COLO829 (cell line): ENCODE data around the gene PPP4C.
"Not testable (repeated sequence)": the region's sequence is repeated elsewhere in the genome, so short reads cannot be mapped to it uniquely, and the experiment has no call there.

ENCODE experiments used
- DNase-seq: peaks from one replicate; pipeline ENCODE4 v3.0.0; 2012; ENCODE audit warnings: low spot score

The PPP4C gene

GRCh38 chr16:30096862-30097563 lies 21.2 kb downstream of the PPP4C start:
- no peak for DNase-seq

- DNase-seq = no peak
Observed at GRCh38 chr16:30104090-30104489, 28.3 kb downstream of the PPP4C start.

GRCh38 chr16:30104492-30104891 lies 28.7 kb downstream of the PPP4C start:
- DNase-seq = no peak

DNA sequence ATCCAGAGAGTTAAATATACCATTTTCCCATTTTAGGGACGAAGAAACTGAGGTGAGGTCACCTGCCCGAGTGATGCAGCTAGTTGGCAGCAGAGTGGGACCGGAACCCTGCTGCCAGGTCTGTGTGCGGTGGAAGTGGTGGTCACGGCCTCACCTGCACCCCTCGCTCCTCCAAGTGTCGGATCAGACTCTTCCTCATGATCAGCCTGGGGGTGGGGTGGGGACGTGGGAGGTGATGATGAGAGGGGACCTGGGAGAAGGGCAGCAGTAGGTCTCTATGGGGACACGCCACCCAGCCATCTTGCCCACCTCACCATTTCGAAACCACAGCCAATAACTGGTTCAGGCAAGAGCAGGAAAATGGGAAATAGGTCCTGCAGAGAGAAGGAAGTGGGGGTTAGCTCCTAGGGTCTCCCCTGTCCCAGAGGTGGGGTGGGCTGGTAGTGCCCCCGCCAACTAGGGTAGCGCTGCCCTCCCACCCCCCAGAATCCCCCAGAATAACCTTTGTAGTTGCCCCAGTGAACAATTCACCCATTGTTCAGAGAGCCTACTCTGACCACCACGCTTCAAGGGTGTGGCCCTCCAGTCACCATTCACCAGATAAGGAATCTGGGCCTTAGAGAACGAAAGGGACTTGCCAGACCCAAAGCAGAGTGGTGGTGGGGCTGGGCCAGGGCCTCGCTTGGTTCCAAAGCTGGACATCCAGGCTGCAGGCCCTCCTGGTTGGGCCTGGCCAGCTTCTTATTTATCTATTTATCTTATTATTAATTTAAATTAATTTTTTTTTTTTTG lies 32.5 kb downstream of the PPP4C start:
- DNase-seq = no peak

DNA sequence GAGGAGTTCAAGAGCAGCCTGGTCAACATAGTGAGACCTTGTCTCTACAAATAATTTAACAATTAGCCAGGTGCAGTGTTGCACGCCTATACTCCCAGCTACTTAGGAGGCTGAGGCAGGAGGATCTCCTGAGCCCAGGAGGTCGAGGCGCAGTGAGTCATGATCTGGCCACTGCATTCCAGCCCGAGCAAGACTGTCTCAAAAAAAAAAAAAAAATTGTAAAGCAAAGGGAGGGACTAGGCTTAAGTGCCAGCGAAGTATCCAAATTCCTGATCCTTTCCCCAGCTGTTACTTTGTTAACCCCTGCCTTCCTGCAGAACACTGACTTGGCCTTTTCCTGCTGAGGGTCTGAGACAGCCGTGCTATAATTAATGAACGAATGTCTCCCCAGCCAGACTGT lies 34.9 kb downstream of the PPP4C start:
- DNase-seq = no peak

DNA sequence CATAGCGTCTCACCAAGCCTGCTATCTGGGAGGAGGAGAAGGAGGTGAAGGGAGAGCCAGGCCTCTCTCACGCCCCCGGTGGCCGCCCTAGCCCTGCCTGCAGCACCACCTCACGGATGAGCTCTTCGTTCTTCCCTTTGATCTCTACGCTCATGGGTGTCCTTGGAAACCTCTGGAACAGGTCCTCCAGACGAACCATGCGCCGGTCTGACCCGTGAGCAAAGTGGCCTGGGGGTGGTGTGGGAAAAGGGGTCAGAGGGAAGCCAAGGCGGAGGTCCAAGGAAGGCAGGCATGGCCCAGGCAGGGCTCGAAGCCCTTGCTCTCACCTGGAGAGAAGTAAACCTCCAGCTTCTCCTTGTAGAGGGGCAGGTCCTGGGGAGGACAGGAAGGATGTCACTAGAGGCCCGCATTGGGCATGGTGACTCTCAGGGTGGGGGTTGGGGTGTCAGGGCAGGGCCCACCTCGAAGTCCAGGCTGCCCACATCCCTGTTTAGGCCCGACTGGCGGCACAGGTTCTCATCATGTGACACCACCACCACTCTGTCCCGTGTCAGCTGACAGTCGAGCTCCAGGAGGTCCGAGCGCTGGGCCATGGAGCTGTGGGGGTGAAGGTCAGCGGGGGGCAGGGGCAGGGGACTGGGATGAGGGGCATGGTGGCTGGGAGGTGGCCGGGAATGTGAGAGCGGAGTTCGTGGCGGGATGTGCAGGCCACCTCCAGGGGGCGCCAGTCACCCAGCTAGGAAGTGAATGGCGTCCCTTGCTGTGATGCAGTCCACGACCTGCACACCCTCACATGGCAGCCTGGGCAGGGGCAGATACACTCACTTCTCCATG lies 36.6 kb downstream of the PPP4C start:
- DNase-seq = peak; percentile 69

- no peak for DNase-seq
Observed at GRCh38 chr16:30113031-30113710, 37.4 kb downstream of the PPP4C start, which contains the start of gene GDPD3. GDPD3 (minus strand) TSS chr16:30113537; CDS start chr16:30113478, 59 bp downstream.

DNA sequence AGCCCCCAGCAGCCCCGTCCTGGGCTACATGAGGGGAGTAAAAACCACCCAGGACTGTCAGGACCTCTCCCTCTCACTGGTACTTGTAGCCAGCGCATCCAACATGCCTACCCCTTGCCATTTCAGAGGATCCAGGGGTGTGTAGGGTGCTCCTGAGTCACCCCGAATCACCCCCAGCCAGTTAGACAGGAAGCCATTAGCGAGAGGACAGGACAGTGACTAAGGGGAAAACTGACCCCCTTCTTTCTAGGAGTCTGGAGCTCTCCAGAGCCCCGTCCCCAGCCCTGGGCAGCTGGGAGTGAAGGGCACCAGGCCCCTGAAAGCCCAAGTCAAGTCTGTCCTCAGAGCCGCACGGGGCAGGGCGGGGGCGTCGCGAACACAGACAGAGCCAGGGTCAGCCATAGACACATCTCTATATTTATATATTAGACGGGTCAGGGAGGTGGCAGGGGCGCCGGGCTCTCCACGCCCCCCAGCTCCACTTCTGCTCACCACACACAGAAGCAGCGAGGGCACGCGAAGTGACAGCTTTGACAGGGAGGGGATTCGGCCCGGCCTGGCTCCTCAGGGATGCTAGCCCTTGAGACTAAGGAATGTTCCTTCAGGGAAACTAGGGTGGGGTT lies 38.0 kb downstream of the PPP4C start:
- no peak for DNase-seq

GRCh38 chr16:30114411-30114810 lies 38.6 kb downstream of the PPP4C start:
- no peak for DNase-seq

GRCh38 chr16:30114833-30115232 lies 39.0 kb downstream of the PPP4C start:
- not testable (repeated sequence) for DNase-seq

DNA sequence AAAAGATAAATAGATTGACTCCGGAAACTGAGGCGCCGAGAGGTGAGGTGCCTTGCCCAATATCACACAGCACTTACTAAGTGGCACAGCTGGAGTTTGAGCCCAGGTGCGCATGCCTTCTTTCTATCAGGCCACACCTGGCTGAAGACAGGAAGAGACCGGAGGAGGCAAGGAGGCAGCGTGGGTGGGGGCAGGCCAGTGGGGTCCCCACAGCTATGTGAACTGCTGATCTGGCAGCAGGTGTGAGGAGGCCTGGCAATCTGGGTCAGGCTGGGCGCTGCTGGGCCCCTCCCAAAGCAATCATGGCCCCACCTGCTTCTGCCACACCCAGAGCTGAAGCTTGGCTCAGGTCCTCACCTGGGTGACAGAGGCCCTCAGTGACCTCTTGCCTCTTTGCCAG lies 39.4 kb downstream of the PPP4C start:
- DNase-seq = no peak

- DNase-seq = no peak
Observed at GRCh38 chr16:30116291-30117207, 40.8 kb downstream of the PPP4C start.

GRCh38 chr16:30117768-30118167 lies 42.0 kb downstream of the PPP4C start:
- DNase-seq = no peak

DNA sequence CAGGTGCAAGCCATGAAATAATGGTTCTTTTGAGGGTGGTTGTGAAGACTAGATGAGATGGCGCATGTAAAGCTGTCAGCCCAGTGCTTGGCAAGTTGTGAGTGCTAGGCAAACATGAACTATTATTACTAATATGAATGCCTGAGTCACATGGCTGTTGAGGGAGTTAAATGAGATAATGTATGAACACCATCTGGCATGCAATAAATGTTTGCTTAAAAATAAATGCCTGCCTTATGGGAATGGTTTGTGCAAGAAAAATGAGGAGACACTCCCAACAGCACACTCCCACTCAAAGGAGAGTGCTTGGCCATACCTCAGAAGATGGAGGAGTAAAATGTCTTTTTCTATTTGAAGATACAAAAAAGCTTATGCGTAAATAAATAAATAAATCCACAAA lies 43.6 kb downstream of the PPP4C start:
- DNase-seq = no peak

DNA sequence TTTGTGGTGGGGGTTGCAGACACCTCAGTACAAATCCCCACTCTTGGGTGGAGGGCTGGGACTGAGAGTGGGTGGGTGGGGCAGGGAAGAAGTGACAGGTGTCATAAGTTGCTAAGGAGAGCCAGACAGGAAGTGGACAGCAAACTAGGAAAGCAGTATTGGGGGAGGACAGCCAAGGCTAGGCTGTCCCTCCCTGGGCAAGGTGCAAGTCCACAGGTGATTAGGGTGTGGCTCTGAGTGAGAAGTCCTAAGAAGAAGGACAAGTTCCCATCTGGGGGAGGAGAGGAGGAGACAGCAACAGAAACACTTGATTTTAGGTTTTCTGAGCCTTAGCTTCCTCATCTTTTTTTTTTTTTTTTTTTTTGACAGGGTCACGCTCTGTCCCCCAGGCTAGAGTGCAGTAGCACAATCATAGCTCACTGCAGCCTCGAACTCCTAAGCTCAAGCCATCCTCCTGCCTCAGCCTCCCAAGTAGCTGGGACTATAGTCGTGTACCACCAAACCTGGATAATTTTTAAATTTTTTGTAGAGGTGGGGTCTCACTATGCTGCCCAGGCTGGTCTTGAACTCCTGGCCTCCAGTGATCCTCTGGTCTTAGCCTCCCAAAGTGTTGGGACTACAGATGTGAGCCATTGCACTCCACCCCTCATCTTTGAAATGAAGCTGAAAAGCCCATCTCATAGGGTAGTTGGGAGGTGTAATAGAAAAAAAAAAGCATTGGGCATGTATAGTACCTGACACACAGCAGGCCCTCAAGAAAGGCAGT lies 44.7 kb downstream of the PPP4C start:
- DNase-seq = no peak

DNA sequence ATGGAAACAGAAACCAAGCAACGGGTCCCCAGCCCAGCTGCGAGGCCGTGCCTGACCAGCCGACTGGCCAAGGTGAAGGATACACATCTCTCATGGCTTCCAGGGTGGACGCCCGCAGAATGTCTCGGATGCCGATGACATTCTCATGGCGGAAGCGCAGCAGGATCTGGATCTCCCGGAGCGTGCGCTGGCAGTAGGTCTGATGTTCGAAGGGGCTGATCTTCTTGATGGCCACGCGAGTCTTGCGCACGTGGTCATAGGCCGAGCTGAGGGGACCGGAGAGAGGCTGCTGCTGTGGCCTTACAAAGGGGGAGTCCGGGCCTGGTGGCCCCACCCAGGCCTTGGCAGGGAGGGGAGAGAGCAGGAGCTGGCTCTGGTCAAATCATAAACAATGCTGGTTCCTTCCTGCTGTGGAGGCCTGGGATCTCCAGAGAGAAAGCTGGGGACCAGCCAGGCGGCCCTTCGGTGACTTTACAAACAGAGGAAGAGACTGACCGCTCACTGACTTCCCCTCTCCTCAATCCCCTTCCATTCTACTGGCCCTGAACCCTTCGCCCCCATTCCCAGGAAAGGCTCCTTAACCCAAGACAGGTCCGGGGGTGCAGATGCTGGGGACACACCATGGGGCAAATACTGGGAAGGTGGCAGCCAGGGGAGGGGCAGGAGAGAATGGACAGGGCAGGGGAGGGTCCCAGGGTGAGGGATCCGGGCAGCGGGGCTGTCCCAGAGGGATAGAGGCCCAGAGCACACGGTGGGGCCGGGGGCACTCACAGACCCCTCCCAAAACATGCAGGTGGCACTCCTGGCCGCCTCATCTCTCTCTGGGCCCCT lies 46.2 kb downstream of the PPP4C start:
- no peak for DNase-seq

- DNase-seq = no peak
Observed at GRCh38 chr16:30122604-30123160, 46.9 kb downstream of the PPP4C start.

GRCh38 chr16:30124985-30125379 lies 49.2 kb downstream of the PPP4C start:
- no peak for DNase-seq
